SIG-M5 treated with dmso at 0.1 percent for 504 hours (cell line): ENCODE results near the gene GSG1L.

ENCODE experiments used
- DNase-seq: peaks from one replicate; lab custom pipeline; 2025; ENCODE audit not compliant: unreplicated experiment; lab: John Stamatoyannopoulos, UW

Gene GSG1L

DNA sequence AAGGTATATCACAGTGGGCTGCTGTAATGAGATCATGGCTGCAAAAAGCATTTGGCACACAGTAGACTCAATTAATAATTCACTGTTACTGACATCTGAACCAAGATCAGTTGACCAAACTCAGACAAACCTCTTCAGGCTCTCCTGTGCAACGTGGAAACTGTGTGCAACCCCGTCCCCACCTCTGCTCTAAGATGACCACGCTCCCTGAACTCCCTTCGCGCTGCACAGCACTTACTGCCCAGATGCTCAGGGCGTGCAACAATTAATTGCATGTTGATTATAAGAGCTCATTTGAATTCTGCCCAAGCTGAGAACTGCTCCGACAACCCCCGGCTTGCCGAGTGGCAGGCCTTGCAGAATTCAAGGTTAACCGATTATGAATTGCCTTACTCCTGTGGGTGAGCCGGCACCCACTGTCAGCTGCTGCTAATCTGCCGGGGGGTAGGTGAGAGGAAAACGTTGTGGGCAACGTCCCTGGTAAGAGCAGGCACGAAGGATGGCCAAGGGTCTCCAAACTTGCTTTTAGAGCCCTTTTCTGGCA, 1.3 kb upstream of the GSG1L start:
- DNase-seq, result no peak

DNA sequence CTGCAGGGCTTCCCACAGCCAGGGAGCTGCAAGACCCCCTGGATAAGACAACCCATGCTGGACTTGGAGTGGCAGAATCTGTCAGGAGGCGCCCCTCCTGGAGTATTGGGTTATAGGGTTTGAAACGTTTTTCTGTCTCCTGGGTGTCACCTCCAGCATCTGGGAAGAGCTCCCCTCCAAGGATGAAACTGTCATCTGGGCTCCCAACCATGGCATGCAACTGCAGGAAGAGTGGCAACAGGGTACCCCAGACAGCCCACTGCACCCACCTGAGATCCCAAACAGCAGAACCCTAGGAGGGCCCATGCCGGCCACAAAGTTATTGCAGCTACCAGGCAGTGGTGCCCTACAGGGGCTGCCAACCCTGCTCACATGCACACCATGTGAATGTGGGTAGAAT, 636 bp upstream of the GSG1L start:
- no peak for DNase-seq

DNA sequence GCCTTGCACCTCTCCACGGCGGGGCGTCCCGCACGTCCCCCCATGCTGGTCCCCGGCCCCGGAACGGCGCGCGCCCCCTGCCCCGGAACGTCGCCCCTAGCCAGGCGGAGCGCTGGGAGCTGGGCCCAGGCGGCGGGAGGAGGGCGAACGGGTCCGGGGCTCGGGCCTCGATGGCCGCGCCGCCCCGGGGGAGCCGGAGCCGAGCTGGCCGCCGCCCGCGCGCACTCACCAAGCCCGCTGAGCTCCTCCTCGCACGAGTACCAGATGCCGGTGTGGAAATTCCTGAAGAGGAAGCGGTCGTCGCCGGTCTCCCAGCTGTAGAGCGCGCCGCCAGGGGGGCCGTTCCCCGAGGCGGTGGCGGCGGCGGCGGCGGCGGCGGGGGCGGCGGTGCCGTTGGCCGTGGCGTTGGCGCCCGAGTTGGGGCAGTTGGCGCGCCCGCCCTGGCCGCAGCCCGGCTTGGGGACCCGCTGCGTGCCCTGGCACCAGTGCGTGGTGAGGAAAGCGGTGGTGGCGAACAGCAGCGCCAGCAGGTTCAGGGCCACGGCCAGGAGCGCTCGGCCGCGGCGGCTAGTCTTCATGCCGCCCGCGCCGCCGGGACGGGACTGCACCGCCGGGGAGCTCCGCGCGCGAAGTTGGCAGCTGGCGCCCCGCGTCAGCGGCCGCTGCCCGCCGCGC, 530 bp downstream of the GSG1L start:
- peak; percentile 45 for DNase-seq

DNA sequence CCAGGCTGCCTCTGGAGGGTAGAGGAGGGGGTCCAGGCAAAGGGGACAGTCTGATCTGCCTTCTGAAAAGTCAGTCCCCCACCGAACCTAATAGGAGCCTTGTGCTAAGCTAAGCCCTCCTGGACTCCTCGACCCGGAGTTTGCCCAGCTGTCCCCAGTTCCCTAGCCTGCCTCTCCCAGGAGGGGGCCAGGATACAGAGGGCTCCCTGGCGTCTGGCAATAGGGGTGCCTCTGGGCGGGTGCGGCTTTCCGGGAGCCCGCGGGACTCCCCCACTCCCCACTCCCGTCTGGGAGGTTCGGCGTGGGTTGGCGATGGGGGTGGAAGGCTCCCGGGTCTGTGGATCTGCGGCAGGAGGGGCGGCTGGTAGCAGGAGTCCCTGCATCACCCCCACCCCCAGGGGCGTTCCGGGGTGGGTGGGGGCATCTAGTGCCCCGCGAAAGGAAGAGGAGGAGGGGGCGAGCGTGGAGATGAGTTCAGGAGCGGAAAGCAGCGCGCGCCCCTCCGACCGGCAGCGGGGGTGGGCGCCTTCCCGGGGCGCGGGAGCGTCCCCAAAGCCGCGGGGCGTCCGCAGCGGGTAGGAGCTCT, 1.2 kb downstream of the GSG1L start:
- no peak for DNase-seq

DNA sequence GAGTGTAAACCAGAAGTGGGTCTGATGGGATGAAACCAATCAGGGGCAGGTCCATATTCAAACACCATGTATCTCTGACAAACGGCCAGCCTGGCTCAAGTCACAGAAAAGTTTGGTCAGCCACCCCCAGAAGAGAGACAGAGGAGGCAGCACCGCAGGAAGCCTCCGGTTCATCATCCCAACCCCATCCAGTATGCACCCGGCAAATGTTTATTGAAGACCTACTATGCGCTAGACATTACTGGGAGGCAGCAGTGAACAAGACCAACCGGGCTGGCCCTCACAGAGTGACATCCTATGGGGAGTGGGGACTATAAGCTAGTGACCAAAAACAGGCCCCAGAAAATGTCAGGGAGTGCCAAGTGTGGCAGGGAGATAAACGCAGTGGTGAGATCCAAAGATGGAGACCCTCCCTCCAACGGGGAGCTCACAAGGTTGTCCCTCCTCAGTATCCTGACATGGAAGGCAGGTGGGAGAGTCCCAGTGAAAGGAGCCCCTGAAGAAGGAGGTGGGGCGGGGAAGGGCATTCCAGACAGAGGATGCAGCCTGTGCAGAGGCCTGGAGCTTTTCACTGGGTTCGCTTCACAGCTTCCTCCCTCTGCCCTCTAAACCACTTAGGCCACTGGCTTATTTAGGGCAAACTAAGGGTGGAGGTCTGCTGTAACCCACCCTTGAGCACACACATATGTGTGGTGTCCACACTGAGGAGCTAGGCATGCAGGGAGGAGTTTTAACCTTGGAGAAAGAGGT, 2.0 kb downstream of the GSG1L start:
- no peak for DNase-seq

DNA sequence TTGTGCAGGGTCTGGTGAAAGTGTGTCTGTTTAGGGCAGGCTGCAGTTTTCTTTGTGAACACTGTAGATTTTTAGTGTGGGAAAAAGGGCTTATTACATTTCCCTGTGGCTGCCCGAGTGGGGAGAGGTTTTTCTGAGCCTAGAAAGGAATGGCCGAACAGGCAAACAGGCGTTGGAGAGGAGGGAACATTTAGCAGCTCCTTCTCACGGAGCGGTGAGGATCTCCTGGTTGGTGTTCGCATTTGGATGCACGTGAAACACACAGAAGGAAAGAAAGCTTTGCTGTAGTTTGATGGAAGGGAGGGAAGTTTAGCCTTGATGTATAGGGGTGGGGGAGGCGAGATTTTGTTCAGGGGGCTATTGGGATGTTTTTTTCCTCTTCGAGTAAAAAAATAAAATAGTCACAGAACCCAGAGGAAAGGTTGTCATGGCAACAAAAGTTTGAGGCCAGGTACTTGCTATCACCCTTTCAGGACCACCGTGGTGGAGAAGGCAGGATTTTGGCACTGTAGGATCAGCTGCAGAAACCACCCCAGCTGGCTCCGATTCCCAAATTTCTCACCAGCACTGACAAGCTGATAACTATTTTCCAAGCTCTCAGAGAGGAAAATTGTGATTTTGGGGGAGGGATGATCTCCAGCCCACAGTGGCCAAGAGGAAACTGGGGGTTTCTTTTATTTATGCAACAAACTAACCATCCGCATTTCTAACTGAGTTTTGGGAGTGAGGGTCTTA, 3.5 kb downstream of the GSG1L start:
- no peak for DNase-seq

DNA sequence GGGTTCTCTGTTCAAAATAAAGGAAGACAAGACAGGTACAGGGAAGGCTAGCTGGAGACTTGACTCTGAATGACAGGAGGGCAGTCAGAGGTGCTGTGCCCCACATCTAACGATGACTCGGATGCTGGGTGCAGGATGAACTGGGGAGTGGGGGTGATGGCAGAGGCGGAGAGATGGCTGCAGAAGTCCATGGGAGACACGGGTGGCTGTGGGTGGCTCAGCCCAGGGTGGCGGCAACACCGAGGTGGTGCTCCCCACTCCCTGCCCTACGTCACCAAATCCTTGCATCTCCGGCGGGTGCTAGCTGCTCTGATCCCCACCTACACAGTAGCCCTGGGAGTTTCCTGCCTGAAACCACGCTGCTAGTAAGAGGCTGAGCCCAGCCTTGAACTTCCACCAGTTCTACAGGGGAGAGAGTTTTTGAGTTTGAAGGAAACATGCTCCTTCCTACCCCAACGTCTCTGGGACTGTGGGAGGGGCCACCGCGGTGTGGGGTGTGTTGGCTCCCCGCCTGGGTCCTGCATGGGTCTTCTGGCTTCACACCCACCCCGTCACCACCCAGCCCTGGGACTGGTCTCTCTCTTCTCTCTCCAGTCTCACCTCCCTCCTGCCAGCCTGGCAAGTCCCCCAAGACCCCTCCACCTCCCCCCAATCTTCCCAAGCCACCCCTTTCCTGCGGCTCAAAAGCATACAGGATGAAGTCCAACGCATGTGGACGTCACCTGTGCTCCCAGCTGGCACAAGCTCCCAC, 4.5 kb downstream of the GSG1L start:
- no peak for DNase-seq

DNA sequence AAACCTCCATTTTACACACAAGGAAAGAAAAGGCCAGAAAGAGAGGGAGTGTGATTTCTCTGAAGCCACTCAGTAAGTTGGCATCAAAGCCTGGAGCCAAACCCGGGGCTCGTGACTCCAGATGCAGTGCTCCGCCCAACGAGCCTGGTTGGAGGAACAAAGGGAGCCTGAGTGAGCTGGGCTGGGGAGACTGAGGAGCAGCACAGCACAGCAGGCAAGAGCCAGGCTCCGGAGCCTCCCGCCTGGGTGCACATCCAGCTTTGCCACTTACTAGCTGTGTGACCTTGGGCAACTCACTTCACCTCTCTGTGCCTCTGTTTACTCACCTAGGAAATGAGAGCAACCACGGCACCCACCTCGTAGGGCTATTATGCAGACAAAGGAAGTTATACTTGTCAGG, 5.6 kb downstream of the GSG1L start:
- no peak for DNase-seq

DNA sequence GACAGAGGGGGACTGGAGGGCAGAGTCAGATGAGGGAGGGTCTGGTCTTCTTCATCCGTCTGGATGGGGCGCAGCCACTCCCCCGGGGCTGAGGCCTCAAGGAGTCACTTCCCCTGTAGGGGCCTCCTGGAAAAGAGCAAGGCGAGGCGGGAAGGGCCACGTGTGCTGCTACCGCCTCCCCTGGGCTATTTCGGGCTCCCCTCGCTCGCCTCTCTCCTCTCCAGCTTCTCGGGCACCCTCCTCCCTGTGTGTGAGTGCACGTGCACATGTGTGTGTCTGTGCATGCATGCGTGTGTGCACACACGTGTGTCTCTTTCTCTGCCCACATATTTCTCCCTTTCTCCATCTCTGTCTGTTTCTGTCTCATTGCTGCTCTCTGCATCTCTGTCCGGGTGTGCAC, 10.1 kb downstream of the GSG1L start:
- no peak for DNase-seq

DNA sequence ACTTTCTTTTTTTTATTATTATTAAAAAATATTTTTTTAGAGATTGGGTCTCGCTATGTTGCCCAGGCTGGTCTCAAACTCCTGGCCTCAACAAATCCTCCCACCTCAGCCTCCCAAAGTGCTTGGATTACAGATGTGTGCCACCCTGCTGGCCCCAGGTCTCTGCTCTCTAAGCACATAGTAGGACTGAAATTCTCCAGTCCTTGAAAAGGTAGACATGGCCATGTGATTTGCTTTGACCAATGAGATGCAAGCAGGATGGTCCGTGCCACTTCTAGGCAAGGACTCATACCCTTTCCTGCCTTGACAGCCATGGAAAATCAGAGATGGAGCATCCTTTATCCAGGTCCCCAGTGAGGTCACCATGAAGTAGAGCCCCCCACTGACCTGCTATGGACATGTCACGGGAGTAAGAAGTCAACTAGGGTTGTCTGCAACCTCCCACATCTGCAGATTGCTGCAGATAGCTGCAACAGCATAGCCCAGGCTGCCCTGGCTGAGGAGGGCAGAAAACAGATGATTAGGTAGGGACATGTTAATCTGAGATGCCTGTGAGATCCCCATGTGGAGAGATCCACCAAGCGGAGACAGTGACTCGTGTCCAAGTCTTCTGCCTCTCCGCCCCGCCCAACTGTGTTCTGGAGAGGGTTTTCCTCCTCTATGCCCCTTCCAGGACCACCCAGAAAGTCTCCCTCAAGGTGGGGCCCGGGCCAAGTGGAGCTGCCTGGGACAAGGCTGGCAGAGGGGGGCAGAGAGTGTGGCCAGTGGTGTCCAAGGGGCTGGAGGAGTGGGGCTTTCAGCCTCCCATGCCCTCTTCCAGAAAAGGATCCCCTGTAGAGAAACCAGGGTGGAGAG, 11.0 kb downstream of the GSG1L start:
- no peak for DNase-seq

DNA sequence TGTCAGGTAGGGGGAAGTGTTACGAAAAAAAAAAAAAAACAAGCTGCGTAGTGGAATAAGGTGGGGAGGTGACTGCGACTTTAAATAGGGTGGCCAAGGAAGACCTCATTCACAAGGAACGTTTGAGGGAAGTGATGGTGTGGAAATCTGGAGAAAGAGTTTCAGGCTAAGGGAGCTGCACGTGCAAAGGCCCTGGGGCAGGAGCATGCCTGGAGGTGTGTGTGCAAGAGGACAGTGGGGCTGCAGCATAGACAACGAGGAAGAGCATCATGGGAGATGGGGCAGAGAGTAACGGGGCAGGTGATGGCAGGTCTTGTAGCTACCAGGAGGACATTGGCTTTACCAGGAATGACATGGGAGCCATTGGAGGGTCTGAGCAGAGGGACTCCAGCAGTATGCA, 12.0 kb downstream of the GSG1L start:
- no peak for DNase-seq

DNA sequence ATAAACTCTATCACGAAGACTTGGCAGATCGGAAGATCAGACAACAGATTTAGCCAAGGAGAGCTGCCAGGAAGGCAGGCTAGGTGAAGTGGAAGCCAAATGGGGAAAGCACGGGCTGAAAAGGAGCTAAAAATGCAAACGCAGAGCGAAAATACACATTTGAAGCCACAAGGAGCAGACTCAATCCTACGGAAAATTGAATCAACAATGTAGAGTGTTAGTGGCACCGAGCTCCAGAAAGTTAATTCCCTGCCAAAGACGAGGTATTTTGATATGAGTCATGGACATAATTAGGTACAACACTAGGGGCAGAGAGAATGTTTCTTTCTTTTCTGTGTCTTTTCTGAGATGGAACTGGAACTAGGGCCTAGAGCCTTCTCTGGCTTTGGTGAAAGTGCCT, 20.7 kb downstream of the GSG1L start:
- no peak for DNase-seq

DNA sequence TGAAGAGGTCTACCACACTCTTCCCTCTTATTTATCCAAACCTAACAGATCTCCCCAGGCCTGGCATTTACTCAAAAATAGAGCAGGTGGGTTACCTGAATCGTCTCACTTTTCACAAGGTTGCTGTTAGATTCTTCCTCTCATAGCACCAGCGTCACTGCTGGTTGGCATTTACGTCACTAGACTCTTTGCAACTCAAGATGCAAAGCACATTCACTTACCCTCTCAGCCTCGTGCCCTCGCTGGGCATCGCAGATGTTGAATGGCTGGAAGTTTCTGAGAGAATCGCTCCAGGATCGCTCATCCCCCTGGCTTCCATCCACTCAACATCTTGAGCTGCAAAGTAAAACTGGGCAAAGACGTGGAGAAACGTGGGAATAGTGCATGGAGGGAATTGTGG, 21.9 kb downstream of the GSG1L start:
- DNase-seq, result no peak

DNA sequence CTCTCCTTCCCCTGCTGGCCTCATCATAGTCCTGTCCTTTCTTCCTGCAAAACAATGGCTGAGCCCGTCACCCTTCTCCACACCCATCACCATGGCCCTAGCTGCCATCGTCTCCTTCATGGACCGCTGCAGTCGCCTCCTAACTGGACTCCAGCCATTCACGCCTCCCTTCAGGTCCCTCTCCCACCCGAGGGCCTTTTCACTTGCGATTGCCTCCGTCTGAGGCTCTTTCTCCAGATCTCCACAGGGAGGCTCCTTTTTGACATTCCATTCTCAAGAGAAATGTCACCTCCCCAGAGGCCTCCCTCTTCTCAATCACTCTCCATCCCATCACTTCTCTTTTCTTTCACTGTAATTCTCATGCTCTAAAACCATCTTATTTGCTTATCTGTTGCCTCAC, 23.5 kb downstream of the GSG1L start:
- DNase-seq, result no peak

DNA sequence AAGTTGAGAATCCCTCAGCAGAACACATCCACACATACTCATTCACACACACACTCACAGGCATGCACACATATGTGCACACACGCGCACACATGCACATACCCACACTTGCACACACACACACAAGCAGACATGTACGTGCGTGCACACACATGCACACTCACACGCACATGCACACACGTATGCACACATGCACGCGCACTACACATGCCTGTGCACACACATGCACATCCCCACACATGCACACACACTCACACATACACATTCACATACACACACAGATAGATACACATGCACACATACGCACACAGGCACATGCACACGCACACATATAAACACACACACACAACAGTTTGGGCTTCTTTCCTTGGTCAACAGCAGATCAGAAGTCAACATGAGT, 24.0 kb downstream of the GSG1L start:
- no peak for DNase-seq

DNA sequence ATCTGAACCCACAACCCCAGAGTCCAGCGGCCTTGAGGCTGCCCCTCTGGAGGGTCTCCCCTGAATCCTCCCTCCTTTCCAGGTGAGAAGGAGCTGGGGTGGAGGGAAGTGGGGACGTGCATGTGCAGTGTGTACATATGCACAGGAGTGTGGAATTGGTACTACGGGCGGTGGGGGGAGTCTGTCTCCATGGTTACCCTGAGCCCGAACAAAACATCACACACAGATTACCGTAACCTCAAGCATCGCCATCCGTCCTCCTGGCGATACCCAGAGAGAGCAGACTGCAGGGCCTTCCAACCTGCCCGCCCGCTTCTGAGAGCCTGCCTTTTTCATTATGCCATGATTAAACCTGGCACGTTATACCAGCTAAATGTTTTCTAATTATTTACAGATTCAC, 25.1 kb downstream of the GSG1L start:
- DNase-seq, result no peak

DNA sequence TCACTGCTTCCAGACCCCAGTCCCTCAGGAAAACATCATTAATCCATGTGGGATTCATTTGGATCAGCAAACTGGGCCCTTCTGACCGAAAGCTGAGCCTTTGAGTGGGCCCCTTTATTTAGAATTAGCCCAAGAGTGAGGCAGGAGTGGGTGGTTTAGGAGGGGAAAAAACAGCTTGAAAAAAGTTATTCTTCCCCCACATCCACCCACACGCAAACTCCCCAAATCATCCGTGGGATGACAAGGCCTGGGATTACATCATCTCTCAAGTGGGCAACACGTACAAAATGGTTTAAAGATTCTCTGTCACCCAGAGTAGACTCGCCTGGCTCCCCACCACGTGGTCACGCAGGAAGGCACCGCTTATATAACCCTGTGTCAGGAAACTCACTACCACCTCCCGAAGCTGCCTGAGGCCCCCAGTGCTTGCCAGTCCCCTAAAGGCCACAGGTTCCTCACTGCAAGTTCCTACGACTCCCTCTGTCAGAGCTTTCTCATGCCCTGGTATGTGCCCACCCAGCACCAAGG, 27.6 kb downstream of the GSG1L start:
- DNase-seq, result no peak

DNA sequence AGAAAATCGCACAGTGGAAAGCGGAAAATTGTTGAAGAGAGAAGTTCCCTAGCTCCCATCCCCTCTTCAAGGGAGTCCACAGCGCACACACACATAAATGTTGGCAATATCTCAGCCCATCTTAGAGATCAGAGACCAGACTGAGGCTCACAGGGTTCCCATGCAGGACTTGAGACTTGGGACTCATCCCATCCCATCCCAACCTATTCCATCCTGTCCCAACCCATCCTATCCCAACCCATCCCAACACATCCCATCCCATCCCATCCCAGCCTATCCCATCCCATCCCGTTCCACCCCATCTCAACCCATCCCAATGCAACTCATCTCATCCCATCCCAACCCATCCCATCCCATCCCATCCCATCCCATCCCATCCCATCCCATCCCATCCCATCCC, 29.6 kb downstream of the GSG1L start:
- no peak for DNase-seq

DNA sequence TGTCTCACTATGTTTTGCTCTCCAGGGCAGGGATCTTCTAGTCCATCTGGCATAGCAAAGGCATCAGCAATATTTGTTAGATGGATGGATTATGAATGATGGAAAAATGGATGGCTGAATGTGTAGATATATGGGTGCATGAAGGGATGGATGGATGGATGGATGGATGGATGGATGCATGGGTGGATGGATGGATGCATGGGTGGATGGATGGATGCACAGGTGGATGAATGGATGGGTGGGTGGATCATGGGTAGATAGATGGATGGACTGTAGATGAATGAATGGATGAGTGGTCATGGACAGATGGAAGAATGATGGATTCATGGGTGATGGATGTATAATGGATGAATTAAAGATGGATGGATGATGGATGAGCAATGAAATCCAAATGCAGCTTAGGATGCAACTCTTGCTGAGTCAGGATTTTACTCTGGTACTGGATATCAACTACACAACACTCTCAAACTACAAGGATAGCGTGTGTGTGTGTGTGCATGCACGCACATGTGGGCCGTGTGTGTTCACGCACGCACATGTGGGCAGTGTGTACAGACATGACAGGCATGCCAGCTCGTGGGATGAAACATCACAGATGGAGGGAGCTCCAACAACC, 34.0 kb downstream of the GSG1L start:
- no peak for DNase-seq
